COLO668 (cell line): ENCODE data around the gene LRRC61.

ENCODE experiments used
- DNase-seq: peaks from one replicate; lab custom pipeline; 2025; ENCODE audit not compliant: unreplicated experiment; lab: John Stamatoyannopoulos, UW

Gene LRRC61

DNA sequence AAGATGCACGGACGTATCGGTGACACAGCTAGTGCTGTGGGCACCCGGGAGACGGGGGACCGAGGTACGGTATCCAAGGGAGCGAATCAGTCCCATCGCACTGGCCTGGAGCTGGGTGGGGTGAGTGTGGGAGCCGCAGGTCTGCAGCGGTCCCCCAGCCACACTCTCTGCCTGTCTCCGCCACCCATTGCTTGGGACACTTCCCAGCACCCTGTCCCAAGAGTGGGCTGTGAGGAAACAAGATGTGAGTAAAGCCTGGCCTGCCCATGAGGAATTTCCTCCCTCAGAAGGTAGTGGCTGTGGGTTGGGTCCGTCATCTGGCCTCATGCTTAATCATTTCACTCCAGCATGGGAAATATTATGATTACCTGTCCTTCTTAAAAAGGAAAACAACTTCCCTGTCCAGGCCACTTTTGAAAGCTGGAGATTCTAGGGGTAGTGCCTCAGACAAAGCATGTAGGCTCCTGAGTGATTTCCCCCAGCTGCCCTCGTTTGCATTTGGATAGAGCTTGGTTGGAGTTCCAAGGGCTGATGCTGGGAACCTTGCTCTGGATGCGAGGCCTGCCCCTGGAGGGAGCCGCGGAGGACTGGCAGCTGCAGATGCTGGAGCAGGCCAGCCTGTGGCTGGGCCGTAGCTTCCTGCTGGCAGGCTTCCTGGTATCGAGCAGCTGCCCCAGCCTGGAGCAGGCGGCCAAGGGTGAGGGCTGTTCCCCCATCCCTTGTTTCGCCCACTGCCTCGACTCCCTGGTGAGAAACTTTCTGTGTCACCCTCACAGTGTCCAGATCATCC lies 6.4 kb downstream of the LRRC61 start:
- no peak for DNase-seq

DNA sequence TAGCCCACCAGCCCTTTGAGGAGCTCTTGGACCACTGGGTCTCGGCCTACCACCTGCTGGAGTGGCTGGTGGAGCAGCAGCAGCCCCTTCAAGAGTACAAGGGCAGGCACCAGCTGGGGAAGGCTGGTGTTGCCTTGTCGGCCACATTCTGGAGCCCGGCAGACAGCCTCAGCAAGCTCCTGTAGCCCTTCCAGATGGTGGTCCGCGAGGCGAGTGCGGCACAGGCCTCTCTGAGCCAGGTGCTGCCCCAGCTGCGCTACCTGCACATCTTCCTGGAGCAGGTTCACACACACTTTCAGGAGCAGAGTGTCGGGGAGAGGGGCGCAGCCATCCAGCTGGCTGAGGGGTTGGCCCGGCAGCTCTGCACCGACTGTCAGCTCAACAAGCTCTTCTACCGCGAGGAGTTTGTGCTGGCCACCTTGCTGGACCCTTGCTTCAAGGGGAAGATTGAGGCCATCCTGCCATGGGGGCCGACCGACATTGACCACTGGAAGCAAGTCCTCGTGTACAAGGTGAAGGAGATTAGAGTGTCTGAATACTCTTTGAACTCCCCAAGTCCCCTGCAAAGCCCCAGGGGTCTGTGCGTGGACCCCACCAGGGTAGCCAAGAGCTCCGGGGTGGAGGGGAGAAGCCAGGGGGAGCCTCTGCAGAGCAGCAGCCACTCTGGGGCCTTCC lies 7.2 kb downstream of the LRRC61 start:
- no peak for DNase-seq

- DNase-seq, result no peak
Measured at GRCh38 chr7:150332852-150333635, 9.9 kb downstream of the LRRC61 start.

GRCh38 chr7:150333659-150334058 lies 10.5 kb downstream of the LRRC61 start:
- no peak for DNase-seq

GRCh38 chr7:150334108-150334507 lies 11.0 kb downstream of the LRRC61 start:
- DNase-seq, result no peak

DNA sequence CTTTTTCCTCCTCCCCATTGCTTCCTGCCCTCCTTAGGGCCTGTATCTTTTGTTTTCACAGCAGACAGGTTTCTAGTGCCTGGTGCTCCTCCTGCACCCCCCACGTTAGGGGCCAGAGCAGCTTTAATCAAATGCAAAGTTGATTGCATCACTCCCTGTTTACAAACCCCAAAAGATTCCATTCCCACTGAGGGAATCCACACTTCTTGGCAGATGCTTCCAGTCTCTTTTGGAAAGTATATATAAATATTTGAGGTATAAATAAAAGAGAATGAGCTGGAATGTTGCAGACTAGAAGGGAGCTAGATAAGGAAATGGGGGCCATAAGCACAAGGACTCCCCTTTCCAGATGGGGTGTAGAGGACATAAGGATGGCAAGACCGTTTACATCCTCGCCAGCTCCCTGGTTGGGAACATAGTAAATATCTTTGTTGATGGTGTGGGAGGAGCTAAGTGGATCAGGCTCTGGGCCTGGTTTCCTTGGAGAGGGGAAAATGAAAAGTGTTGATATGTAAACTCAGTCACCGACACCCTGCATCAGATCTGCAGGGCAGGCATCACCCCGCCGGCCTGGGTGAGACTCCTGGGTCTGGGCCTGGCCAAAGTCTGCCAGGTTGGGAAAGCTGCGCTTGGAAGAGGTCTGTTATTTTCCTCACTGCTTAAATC lies 12.1 kb downstream of the LRRC61 start:
- no peak for DNase-seq

- DNase-seq, result no peak
Measured at GRCh38 chr7:150335774-150336112, 12.6 kb downstream of the LRRC61 start.

GRCh38 chr7:150336746-150337145 lies 13.6 kb downstream of the LRRC61 start:
- DNase-seq, result no peak

DNA sequence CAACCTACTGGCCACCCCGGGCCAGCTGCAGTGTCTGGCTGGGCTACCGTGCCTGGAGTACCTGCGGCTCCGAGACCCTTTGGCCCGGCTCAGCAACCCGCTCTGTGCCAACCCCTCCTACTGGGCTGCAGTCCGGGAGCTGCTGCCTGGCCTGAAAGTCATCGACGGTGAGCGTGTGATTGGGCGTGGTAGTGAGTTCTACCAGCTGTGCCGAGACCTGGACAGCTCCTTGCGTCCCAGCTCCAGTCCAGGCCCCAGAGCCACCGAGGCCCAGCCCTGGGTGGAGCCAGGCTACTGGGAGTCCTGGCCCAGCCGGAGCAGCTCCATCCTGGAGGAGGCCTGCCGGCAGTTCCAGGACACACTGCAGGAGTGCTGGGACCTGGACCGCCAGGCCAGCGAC lies 14.0 kb downstream of the LRRC61 start:
- DNase-seq, result no peak

DNA sequence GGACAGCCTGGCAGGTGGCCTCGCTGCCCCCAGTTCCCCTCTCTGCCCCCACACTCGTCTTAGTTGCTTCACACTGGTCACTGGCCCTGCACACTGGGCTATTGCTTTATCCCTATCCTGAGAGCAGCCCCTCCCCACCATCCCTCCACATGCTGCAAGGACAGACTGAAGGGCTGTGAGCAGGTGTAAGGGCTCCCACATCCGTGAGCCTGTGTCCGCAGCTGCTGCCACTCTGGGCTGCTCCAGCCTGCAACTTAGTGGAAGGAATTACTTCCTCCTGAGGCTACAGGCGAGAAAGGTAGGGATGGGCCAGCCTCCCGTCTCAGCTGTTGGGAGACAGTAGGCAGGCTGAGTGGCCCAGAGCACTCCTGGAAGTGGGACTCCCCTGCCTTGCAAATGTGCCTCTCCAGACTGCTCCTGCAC lies 14.5 kb downstream of the LRRC61 start:
- DNase-seq, result no peak

- no peak for DNase-seq
Measured at GRCh38 chr7:150338166-150338829, 15.1 kb downstream of the LRRC61 start.

DNA sequence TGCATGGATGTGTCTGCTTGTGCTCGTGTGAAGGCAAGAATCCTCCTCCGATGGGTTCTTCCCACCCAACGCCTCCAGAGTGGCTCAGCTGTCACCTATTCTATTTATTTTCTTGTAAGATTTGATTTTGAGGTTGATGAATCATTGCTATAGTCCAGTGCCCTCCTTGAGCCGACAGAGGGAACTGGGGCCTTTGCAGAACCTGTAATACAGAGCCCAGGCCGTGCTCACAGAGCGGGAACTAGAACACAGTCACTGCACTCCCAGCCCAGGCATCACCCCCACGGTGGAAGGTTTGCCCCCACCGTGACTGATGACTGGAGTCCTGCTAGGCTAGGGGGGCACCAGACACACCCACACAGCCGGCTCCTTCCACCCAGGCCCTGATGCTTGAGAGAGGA lies 16.3 kb downstream of the LRRC61 start:
- DNase-seq, result no peak

GRCh38 chr7:150340024-150340749 lies 17.0 kb downstream of the LRRC61 start:
- DNase-seq, result no peak

DNA sequence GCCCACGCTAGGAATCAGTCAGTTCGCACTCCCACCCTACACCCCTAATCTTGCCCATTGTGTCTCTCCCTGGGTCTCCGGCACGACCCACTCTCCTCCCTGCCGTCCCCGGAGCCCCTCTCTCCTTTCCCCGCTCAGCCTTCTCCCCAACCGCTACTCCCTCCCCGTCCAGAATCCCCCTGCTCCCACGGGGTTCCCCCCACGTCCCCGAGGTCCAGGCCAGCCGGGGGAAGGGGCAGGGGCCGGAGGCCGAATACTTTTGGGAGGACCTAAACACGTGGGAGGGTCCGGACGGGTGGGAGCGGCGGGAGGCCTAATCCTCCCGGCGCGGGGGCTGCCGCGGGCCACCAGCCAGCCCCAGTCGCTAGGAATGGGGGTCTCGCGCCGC lies 17.7 kb downstream of the LRRC61 start:
- DNase-seq, result no peak

- DNase-seq, result no peak
Measured at GRCh38 chr7:150341263-150342120, 18.3 kb downstream of the LRRC61 start, which contains the start of gene RARRES2. Gene RARRES2, minus strand, starts transcription at chr7:150341629. Its CDS starts 1,020 bp downstream, at chr7:150340609.

DNA sequence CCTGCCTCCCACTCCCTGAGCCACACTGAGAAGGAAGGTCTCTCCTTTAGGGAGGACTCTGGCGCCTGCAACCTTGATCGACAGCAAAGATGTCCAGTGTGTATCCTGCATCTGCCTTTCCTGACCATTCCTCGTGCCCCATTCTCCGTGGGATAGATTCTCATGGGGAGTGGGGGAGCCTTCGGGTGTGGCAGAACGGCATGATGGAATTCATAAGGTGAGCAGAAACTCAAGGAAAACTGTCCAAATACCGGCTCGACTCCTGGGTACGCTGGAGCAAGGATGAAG lies 18.9 kb downstream of the LRRC61 start:
- no peak for DNase-seq

GRCh38 chr7:150343225-150343624 lies 20.1 kb downstream of the LRRC61 start:
- no peak for DNase-seq

GRCh38 chr7:150344299-150344698 lies 21.1 kb downstream of the LRRC61 start:
- no peak for DNase-seq

- DNase-seq, result no peak
Measured at GRCh38 chr7:150345012-150345411, 21.9 kb downstream of the LRRC61 start.
